A673 (cell line): Measurements from ENCODE around the gene CFAP97D1. TPM values are rescaled to one million over a fixed set of nuclear protein-coding genes. Genes with fewer than 3 reads are reported as not detected.

ENCODE experiments used
- BruUV-seq: library from RNA; stranded (reverse); fragments of 400-500 nt; replicated peaks from 2 replicates; lab custom pipeline; 2021; lab: Mats Ljungman, UMichigan
- CTCF ChIA-PET: fragments of 300-600 bp; sonication (Branson Sonifier 250); formaldehyde crosslinking; loops from one replicate; lab custom pipeline; 2022; ENCODE audit warnings: antibody characterized with exemption; lab: Charles Lee
- POLR2A ChIA-PET: fragments of 300-600 bp; sonication (Branson Sonifier 250); formaldehyde crosslinking; loops from one replicate; lab custom pipeline; 2022; ENCODE audit warnings: antibody characterized with exemption; ENCODE audit not compliant: low non-redundant PET; lab: Charles Lee
- DNase-seq: peaks from one replicate; pipeline ENCODE4 v3.0.0-alpha.2; 2015; ENCODE audit warnings: low spot score
- H3K27ac ChIP-seq: fragments of 200-600 bp; sonication (generic); 2 replicates; pipeline ENCODE4 v1.5.1; 2016; ENCODE audit warnings: mixed run types, low read depth, mild to moderate bottlenecking, mixed read lengths, antibody characterized with exemption, low read length; ENCODE audit not compliant: poor library complexity, severe bottlenecking
- H3K27me3 ChIP-seq: fragments of 200-600 bp; sonication (generic); replicated peaks from 2 replicates; pipeline ENCODE4 v1.6.1; 2017; ENCODE audit warnings: mixed run types, low read depth, mild to moderate bottlenecking, mixed read lengths, antibody characterized with exemption, low read length; ENCODE audit not compliant: insufficient read depth, poor library complexity
- H3K36me3 ChIP-seq: fragments of 200-600 bp; sonication (generic); 2 replicates; pipeline ENCODE4 v1.6.1; 2016; ENCODE audit warnings: mixed run types, mild to moderate bottlenecking, mixed read lengths, antibody characterized with exemption, low read length; ENCODE audit not compliant: insufficient read depth, poor library complexity, severe bottlenecking
- H3K4me1 ChIP-seq: fragments of 200-600 bp; sonication (generic); 2 replicates; pipeline ENCODE4 v1.6.1; 2017; ENCODE audit warnings: mixed run types, mild to moderate bottlenecking, mixed read lengths, antibody characterized with exemption, low read length; ENCODE audit not compliant: insufficient read depth, poor library complexity, severe bottlenecking
- H3K4me3 ChIP-seq: fragments of 200-600 bp; sonication (generic); 2 replicates; pipeline ENCODE4 v1.5.1; 2016; ENCODE audit warnings: low read depth, mixed run types, mild to moderate bottlenecking, mixed read lengths, low read length; ENCODE audit not compliant: poor library complexity, severe bottlenecking
- H3K9me3 ChIP-seq: fragments of 200-600 bp; sonication (generic); 2 replicates; pipeline ENCODE4 v1.6.1; 2016; ENCODE audit warnings: mixed run types, low read depth, mild to moderate bottlenecking, mixed read lengths, antibody characterized with exemption, low read length; ENCODE audit not compliant: poor library complexity, severe bottlenecking
- EZH2 ChIP-seq: fragments of 200-600 bp; sonication (generic); IDR thresholded peaks from 2 replicates; pipeline ENCODE4 v1.6.1; 2017; ENCODE audit warnings: borderline replicate concordance, low read depth, mild to moderate bottlenecking, mixed read lengths, antibody characterized with exemption, low read length; ENCODE audit not compliant: poor library complexity, severe bottlenecking
- intact Hi-C: fragments of 100-400 bp; cut with micrococcal nuclease; formaldehyde crosslinking; loops from one replicate; pipeline ENCODE4 v1.10.0; 2022; ENCODE audit not compliant: unreplicated experiment
- total RNA-seq: library from RNA; stranded (reverse); gene quantifications from 2 replicates; pipeline ENCODE4 v1.2.3, GENCODE V29; 2021
- TF ChIP-seq, protein P1 (sequence below): fragments of 300-800, 200-600 bp; sonication (generic); conservative IDR thresholded peaks from 2 replicates; pipeline ENCODE4 v1.5.1; 2017; ENCODE audit warnings: low read depth, mild to moderate bottlenecking, antibody characterized with exemption, low read length, moderate library complexity, mixed read lengths

CFAP97D1 gene
- total RNA-seq, 1 experiment from 2014 or later, result not detected

DNA sequence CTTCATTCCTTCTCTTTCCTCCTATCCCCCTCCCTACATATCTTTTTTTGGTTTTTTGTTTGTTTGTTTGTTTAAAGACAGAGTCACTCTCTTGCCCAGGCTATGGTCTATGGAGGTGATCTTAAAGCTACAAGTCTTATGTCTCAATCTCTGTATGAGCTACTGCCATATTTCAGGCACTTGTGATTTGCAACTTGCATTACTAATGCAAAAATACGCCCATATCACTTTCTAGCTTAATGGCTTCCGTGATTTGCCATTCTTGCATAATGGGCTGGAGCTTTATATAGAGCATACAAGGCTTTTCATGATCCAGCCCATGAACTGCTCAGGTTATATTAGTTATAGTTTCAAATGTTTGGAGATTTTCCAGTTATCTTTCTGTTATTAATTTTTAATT, 7.5 kb downstream of the CFAP97D1 start:
- no TSS peak for BruUV-seq
- Histone ChIP-seq H3K36me3 (no peaks in the 10 kb centered on the region), H3K4me3 (no peak overlapping the region), H3K27me3 (no peaks in the 10 kb centered on the region), H3K27ac (no peak overlapping the region), H3K4me1 (peaks cover 12% of the 10 kb centered on the region), H3K9me3 (no peaks in the 10 kb centered on the region)
- ChIA-PET POLR2A (no interaction called here), CTCF (interaction anchor here (0.7 kb wide), 1 partner anchor 58 kb away, joined by 4 read pairs; no protein-coding TSS in a partner anchor)
- peak; percentile 39 for DNase-seq
- intact Hi-C loops, result no loop called here
- TF ChIP-seq EZH2, result no peak
- TF ChIP-seq, protein P1, sequence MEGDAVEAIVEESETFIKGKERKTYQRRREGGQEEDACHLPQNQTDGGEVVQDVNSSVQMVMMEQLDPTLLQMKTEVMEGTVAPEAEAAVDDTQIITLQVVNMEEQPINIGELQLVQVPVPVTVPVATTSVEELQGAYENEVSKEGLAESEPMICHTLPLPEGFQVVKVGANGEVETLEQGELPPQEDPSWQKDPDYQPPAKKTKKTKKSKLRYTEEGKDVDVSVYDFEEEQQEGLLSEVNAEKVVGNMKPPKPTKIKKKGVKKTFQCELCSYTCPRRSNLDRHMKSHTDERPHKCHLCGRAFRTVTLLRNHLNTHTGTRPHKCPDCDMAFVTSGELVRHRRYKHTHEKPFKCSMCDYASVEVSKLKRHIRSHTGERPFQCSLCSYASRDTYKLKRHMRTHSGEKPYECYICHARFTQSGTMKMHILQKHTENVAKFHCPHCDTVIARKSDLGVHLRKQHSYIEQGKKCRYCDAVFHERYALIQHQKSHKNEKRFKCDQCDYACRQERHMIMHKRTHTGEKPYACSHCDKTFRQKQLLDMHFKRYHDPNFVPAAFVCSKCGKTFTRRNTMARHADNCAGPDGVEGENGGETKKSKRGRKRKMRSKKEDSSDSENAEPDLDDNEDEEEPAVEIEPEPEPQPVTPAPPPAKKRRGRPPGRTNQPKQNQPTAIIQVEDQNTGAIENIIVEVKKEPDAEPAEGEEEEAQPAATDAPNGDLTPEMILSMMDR, result no peak

DNA sequence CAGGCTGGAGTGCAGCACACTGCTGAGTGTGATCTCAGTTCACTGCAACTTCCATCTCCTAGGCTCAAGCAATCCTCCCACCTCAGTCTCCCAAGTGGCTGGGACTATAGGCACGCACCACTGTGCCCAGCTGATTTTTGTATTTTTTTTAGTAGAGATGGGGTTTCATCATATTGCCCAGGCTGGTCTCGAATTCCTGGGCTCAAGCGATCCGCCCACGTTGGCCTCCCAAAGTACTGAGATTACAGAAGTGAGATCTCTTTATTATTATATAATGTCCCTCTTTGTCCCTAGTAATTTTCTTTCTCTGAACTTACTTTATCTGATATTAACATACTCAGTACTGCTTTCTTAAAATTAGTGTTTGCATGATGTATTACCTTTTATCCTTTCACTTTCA, 8.3 kb downstream of the CFAP97D1 start:
- Histone ChIP-seq H3K27me3 (no peaks in the 10 kb centered on the region), H3K27ac (no peak overlapping the region), H3K9me3 (no peaks in the 10 kb centered on the region), H3K4me1 (peaks cover 12% of the 10 kb centered on the region), H3K36me3 (no peaks in the 10 kb centered on the region), H3K4me3 (no peak overlapping the region)
- POLR2A ChIA-PET, result no interaction called here
- intact Hi-C loops, result no loop called here
- DNase-seq, result no peak
- TF ChIP-seq, protein P1, result no peak
- no peak for TF ChIP-seq EZH2
- BruUV-seq, result no TSS peak
- CTCF ChIA-PET, result no interaction called here

DNA sequence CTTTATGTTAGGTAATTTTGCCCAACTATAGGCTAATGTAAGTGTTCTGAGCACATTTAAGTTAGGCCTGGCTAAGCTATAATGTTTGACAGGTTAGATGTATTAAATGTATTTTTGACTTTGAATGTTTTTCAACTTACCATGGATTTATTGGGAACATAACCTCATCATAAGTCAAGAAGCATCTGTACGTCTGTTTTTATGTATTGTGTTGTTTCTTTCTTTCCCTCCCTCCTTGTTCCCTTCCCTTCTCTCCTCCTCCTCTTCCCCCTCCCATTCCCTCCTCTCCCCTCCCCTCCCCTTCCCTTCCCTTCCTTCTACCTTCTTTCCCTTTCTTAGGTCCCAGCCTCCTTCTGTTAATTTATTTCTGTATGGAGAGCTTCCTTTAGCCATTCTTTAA, 9.2 kb downstream of the CFAP97D1 start:
- intact Hi-C loops, result no loop called here
- TF ChIP-seq EZH2, result no peak
- TF ChIP-seq, protein P1, result no peak
- Histone ChIP-seq H3K4me3 (no peak overlapping the region), H3K27me3 (no peaks in the 10 kb centered on the region), H3K27ac (no peak overlapping the region), H3K9me3 (no peaks in the 10 kb centered on the region), H3K4me1 (peaks cover 12% of the 10 kb centered on the region), H3K36me3 (no peaks in the 10 kb centered on the region)
- no peak for DNase-seq
- no TSS peak for BruUV-seq
- CTCF ChIA-PET, result no interaction called here
- POLR2A ChIA-PET, result no interaction called here
